NCI-H1105 treated with DMSO at 0.1 percent for 48 hours (cell line): ENCODE results near the gene DOK7.
"Not testable (repeated sequence)": the region's sequence is repeated elsewhere in the genome, so short reads cannot be mapped to it uniquely, and the experiment has no call there.

ENCODE experiments used
- DNase-seq: peaks from one replicate; lab custom pipeline; 2025; lab: John Stamatoyannopoulos, UW

DOK7 gene

DNA sequence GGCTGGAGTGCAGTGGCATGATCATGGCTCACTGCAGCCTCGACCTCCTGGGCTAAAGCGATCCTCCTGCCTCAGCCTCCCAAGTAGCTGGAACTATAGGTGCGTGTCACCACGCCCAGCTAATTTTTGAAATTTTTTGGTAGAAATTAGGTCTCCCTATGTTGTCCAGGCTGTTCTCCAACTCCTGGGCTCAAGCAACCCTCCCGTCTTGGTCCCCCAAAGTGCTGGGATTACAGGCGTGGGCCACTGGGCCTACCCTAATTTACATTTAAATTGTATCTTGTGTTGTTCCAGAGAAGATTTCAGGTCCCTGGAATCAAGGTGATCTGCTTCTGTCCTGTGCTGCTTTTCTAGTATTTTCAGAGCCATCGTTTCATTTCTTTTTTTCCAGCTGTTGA lies 70.3 kb downstream of the DOK7 start:
- no peak for DNase-seq

DNA sequence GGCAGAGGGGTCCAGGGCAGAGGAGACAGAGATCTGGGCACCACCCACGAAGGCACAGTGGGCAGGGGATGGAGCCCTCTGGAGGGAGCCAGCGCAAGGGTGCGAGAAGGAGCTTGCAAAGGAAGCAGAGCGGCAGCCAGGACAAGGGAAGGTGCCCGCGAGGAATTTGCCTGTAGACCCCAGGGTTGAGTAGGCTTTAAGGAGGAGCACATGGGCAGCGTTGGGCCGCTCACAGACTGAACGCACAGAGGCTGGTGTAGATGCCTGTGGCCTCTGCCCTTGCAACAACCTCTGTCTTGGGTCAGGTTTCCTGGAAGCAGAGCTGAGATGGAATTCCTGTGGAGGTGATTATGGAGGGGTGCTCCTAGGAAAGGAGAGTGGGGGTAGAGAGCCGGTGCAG lies 72.7 kb downstream of the DOK7 start:
- not testable (repeated sequence) for DNase-seq

DNA sequence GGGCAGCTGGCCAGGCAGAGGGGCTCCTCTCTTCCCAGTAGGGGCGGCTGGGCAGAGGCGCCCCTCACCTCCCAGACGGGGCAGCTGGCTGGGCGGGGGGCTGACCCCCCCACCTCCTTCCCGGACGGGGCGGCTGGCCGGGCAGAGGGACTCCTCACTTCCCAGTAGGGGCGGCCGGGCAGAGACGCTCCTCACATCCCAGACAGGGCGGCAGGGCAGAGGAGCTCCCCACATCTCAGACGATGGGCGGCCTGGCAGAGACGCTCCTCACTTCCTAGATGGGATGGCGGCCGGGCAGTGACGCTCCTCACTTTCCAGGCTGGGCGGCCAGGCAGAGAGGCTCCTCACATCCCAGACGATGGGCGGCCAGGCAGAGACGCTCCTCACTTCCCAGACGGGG lies 75.8 kb downstream of the DOK7 start:
- DNase-seq: not testable (repeated sequence)

DNA sequence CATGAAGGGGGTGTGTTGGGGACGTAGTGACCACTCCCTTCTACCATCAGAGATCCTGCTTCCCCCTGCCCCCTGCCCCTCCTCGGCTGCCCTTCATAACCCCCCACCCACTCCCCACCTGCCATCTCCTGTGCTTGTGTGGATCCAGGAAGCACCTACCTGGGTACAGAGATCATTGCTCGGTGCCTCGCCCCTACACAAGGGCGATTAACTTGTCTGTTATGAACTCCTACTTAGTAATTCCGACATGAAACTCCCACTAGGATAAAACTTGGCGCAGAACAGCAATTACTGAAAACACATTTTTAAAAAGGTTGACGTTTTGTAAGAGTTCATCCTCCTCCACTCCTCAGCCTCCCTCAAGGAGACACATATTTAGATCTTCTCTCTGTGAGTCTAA lies 80.3 kb downstream of the DOK7 start:
- DNase-seq: not testable (repeated sequence)
